NCI-H1436 (cell line): ENCODE measurements around the gene PRXL2A.
A peak's percentile ranks its signal among the peaks of the same experiment; 100 is the strongest.

ENCODE experiments used
- DNase-seq: peaks from one replicate; lab custom pipeline; 2025; lab: John Stamatoyannopoulos, UW

The PRXL2A gene

GRCh38 chr10:80444646-80445319 is 36.4 kb downstream of the PRXL2A start:
- peak; percentile 61 for DNase-seq

GRCh38 chr10:80447436-80448190 is 39.3 kb downstream of the PRXL2A start:
- no peak for DNase-seq

DNA sequence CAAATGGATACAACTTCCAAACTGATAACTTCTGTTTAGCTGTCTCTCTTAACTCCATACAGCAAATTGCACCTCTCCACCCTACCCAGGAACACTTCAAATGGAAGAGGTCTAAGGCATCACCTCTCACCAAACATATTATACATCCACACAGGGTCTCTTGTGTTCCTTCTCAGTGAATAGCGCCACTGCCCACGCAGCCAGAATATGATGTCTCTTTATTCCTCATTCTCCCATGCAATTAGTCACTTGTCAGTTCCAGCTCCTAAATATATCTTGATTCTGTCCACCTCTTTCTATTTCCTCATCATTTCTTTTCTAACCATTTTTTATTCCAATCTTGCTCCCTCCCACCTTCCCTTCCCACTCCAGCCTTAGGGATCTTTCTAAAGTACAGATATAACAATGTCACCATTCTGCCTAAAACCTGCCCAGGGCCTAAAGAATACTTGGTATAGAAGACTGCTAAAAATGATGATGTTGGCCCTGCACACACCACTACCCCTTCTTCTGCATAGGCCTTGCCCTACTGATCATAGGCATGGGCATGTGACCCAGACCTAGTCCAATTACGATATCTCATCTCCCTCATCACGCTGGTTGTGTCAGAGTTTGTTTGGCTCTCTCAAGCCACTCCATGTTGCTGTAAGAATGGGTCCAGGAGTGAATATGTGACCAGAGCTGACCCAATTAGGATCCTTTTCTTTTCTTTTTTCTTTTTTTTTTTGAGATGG is 40.0 kb downstream of the PRXL2A start:
- DNase-seq = no peak

GRCh38 chr10:80449520-80449919 is 41.2 kb downstream of the PRXL2A start:
- DNase-seq = no peak

DNA sequence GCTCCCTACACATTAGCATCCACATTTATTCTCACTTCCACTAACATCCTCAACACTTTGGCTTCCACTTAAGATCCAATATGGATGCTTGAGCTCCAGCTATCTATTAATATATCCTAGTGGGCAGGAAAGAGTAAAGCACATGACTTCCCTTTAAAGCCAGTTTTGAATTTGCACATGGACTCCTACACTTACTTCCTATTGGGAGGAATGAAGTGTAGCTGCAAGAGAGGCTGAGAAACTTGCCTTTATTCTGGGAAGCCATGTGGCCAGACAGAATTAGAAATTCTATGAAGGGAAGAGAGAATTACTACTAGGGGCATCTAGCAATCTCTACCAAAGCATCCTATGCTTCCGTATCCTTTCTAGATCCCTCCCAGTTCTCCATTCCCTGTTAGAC is 42.8 kb downstream of the PRXL2A start:
- no peak for DNase-seq

- DNase-seq = no peak
Measured at GRCh38 chr10:80452069-80452468, 43.7 kb downstream of the PRXL2A start.

DNA sequence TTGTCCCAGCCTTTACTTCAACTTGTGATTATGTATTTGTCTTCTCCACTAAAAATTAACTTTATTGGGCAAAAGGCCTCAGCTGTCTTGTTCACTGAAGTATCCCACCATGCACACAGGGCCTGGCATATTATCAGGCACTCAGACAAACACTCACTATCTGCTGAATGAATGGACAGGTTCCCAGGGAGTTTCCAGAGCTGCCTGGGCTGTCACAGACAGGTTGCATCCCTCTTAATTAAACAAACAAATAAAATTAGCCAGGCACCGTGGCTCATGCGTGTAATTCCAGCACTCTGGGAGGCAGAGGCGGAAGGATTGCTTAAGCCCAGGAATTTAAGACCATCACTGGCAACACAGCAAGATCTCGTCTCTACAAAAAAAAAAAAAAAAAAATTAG is 44.3 kb downstream of the PRXL2A start:
- DNase-seq = no peak

GRCh38 chr10:80453056-80453841 is 44.9 kb downstream of the PRXL2A start:
- no peak for DNase-seq

DNA sequence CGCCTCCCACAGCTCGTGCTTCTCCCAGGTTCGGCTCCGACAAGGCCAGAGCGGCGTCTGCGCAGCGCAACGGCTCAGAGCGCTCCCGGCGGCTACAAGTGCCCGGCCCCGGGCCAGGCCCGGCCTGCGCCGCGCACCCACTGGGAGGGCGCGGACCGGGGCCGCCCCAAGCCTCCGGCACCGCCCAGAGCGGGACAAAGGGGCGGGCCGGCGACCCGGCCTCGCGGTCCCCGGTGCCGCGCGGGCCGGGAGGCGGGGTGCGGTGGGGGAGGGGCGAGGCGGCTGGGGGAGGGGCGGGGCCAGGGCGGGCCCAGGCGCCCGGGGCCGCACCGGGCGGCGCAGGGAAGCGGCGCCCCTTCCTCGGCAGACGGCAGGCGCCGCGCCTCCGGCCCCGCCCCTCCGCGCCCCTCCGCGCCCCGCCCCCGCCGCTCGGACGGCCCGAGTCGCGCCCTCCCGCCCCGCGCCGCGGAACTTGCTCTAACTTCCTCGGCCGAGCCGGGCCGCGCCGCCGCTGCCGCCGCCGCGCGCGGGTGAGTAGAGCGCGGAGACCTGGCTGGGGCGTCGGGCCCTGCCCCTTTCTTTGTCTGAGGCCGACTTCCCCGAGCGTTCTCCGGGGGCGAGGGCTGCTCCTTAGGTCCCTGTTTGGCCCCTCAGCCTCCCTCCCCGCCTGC is 45.6 kb downstream of the PRXL2A start, which contains the start of gene TSPAN14:
Gene TSPAN14, plus strand, starts transcription at position 469 of the 671 bp plus-strand sequence. CDS start 34,924 bp downstream, outside the sequence.
- peak; percentile 88 for DNase-seq

DNA sequence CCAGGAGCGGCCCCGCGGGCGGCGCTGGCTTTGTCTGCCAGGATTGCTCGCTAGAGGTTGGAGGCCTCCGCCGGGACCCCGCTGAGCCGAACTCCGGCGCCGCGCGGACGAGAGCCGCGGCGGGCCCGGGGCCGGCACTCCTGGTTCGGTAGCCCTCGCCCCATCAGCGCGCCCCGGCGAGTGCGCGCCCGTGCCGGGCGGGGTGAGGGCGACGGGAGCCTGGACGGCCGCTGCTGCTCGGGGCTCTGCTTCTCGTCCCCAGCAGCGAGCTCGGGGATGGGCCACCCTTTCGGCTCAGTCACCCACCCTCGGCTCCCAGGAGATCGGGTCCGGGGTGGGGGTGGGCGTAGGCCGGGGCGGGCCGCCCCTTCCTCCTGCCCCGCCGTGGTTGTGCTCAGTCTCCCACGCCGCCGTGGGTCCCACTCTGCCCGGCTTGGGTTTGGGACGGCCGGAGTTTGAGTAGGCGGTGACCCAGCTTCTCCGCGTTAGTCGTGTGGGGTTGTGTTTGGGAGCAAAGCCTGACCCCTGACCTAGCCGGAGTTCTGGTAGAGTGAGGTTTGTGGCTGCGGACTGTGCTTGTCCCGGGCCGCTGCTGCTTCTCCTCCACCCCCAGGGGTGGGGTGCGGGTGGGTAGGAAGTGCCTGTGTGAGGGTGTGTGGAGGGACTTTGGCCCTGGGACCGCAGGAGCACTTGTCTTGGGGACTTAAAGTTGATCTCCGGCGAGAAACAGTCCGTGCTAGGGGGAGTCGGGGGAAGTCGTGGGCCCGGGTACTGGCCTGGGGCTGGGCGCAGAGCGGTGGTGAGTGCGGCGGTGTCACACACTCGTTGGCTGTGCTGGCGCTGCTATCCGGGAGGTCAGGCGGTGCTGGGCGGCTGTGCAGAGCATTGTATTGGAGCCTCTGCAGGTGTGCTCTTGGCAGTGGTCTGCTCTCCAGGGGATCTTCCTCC is 46.4 kb downstream of the PRXL2A start:
- no peak for DNase-seq

DNA sequence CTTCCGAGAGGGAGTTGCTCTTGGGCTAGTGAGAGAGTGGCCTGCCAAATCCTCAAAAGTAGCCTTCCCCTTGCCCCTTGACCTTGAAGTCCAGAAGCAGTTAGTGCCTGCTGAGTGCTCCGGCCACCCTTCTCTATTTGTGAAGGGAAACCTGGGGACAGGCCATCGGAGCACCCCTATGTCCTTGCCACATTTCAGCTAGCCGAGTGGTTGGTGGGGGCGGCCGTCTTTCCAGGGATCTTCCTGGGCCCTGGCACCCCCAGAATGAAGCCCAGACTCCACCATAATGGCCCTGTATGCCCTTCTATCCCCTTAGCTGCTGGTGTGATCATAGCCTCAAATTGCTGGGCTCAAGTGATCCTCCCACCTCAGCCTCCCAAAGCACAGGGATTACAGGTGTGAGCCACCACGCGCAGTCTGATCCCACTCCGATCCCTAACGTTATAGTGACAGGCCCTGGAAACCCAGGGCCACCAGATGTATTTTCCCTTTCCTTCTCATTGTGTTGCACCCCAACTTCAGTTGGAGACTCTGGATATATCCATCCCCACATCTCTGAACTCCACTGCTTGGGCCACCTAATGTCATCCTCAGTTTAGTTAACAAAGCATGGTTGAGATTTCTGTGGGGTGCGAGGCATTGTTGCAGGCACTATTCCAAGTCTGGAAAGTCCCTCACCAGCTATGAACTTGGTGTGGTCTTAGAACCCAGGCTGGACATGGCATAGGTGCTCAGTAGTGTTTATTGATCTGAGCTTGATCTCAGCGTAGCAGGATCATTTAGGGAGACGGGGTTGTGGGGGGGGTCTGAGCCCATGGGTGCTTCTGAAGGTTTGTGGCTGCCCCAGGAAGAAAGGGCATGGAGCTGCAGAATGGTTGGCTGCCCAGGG is 47.4 kb downstream of the PRXL2A start:
- DNase-seq = no peak

GRCh38 chr10:80457554-80458262 is 49.4 kb downstream of the PRXL2A start:
- DNase-seq = no peak

GRCh38 chr10:80458263-80458625 is 49.9 kb downstream of the PRXL2A start:
- DNase-seq = no peak

DNA sequence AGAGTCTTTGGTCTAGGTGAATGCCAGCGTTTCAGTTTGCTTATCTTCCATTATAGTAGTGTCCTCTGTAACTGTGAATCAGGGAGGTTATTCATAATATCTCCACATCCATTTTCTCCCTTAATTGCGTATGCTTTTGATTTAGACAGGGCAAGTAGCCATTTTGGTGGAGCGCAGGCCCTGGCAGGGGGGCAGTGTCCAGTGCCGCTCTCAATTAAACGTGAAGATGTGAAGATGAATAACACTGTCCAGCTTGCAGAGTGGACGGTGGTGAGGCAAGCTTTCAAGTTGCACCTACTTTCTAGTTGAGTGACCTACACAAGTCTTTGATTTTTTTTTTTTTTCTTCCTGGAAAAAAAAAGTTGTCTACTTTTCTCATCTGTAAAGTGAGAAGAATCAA is 50.3 kb downstream of the PRXL2A start:
- no peak for DNase-seq

GRCh38 chr10:80459047-80459865 is 50.9 kb downstream of the PRXL2A start:
- no peak for DNase-seq

- no peak for DNase-seq
Measured at GRCh38 chr10:80460399-80461207, 52.3 kb downstream of the PRXL2A start.
